Esophagus squamous epithelium (tissue), 5 donors: ENCODE data around the gene HNRNPH1. TPM values are rescaled to one million over a fixed set of nuclear protein-coding genes. Genes with fewer than 3 reads are reported as not detected.

Source experiments
- DNase-seq: peaks from one replicate; lab custom pipeline; 2025; lab: John Stamatoyannopoulos, UW
- H3K27ac ChIP-seq, 4 donors: fragments of 200-600 bp; sonication (generic); one replicate each; pipeline ENCODE4 v1.5.1; 2016 to 2019; ENCODE audit warnings: mild to moderate bottlenecking in 1 of 4
- H3K27me3 ChIP-seq, 4 donors: fragments of 200-600 bp; sonication (generic); 1 replicate in 3 of 4; 2 replicates in 1 of 4; pipeline versions ENCODE4 v1.5.1 to v1.6.0; 2017 to 2021; ENCODE audit warnings: antibody characterized with exemption in 1 of 4
- H3K36me3 ChIP-seq, 3 donors: fragments of 200-600 bp; sonication (generic); one replicate each; pipeline ENCODE4 v1.5.1; 2016 to 2019
- H3K4me1 ChIP-seq, 3 donors: fragments of 200-600 bp; sonication (generic); one replicate each; pipeline ENCODE4 v1.5.1; 2017 to 2019
- H3K4me3 ChIP-seq, 4 donors: fragments of 200-600 bp; sonication (generic); 1 replicate in 3 of 4; 2 replicates in 1 of 4; pipeline ENCODE4 v1.5.1; 2016 to 2019; ENCODE audit warnings: mild to moderate bottlenecking in 2 of 4, moderate library complexity in 1 of 4
- H3K9me3 ChIP-seq, 3 donors: fragments of 200-600 bp; sonication (generic); one replicate each; pipeline ENCODE4 v1.5.1; 2016 to 2019
- CTCF ChIP-seq, 6 experiments: fragments of 450-650 bp in 4 of 6; fragments of 200-600 bp in 2 of 6; sonication (generic) in 2 of 6; IDR thresholded peaks; one replicate each; pipeline ENCODE4 v1.5.1; 2016 to 2019; ENCODE audit warnings: antibody characterized with exemption in 6 of 6, mild to moderate bottlenecking in 4 of 6, moderate library complexity in 4 of 6
- POLR2A ChIP-seq, 4 donors: fragments of 450-650 bp; IDR thresholded peaks; one replicate each; pipeline ENCODE4 v1.6.1; 2017; ENCODE audit warnings: antibody characterized with exemption in 4 of 4, mild to moderate bottlenecking in 4 of 4, moderate library complexity in 3 of 4
- WGBS, 2 donors: methylation state at CpG; one replicate each; pipeline ENCODE4 v1.1.5; 2018; 5-methylcytosine and 5-hydroxymethylcytosine counted together
- intact Hi-C: fragments of 100-400 bp; cut with DNase I; formaldehyde crosslinking; loops from one replicate; pipeline ENCODE4 v1.15.0; 2022
- total RNA-seq, 4 donors: library from RNA; depleted of rRNA; stranded (reverse); fragments of >200 nt; gene quantifications; one replicate each; pipeline ENCODE4 v1.1.0, GENCODE V29; 2016
- donor health status: DM: yes; HTN: yes; CAD: no.

The HNRNPH1 gene
- total RNA-seq, 4 donors from 2014 or later: 209 to 645 (median 383) TPM

- 44 to 51% methylated on average over 16 to 18 of the region's 23 CpGs for WGBS, 2 donors
- TF ChIP-seq CTCF (IDR thresholded peaks at IDR 0.05) (no peak), POLR2A (IDR thresholded peaks at IDR 0.05) (peak in 1 of 4 donors; percentile 6)
- H3K27me3 ChIP-seq: no peaks in the 10 kb centered on the region
- H3K4me1 ChIP-seq: peaks cover 22 to 98% (median 67%) of the 10 kb centered on the region in 3 donors
- peak overlapping the region in 1 of 4 donors; percentile 5 for H3K4me3 ChIP-seq
- no peak for DNase-seq
- peak overlapping the region in 3 of 4 donors; percentile 36 to 40 (median 38) for H3K27ac ChIP-seq
- H3K36me3 ChIP-seq: peaks cover 38 to 100% (median 50%) of the 10 kb centered on the region in 3 donors
- intact Hi-C loops: no loop called here
- no peaks in the 10 kb centered on the region for H3K9me3 ChIP-seq
Measured at GRCh38 chr5:179610109-179610902, 13.2 kb downstream of the HNRNPH1 start.

GRCh38 chr5:179609834-179610108 is 13.7 kb downstream of the HNRNPH1 start:
- peaks cover 33 to 97% (median 45%) of the 10 kb centered on the region in 3 donors for H3K36me3 ChIP-seq
- H3K27ac ChIP-seq: peak overlapping the region in 3 of 4 donors; percentile 36 to 40 (median 38)
- intact Hi-C loops: no loop called here
- no peak overlapping the region for H3K4me3 ChIP-seq
- DNase-seq: no peak
- H3K27me3 ChIP-seq: no peaks in the 10 kb centered on the region
- WGBS, 2 donors: 36 to 50% methylated on average over 2 of the region's 8 CpGs
- TF ChIP-seq CTCF (IDR thresholded peaks at IDR 0.05) (no peak), POLR2A (IDR thresholded peaks at IDR 0.05) (no peak)
- H3K4me1 ChIP-seq: peaks cover 22 to 98% (median 64%) of the 10 kb centered on the region in 3 donors
- no peaks in the 10 kb centered on the region for H3K9me3 ChIP-seq

GRCh38 chr5:179608131-179608581 is 15.3 kb downstream of the HNRNPH1 start:
- peaks cover 22 to 85% (median 55%) of the 10 kb centered on the region in 3 donors for H3K4me1 ChIP-seq
- peak overlapping the region in 3 of 4 donors; percentile 58 to 76 (median 75) for H3K27ac ChIP-seq
- H3K4me3 ChIP-seq: no peak overlapping the region
- intact Hi-C loops: no loop called here
- peaks cover 24 to 97% (median 32%) of the 10 kb centered on the region in 3 donors for H3K36me3 ChIP-seq
- 25 to 50% methylated on average over 1 to 5 of the region's 5 CpGs for WGBS, 2 donors
- H3K9me3 ChIP-seq: no peaks in the 10 kb centered on the region
- H3K27me3 ChIP-seq: no peaks in the 10 kb centered on the region
- no peak for DNase-seq
- no peak for TF ChIP-seq CTCF (IDR thresholded peaks at IDR 0.05)

- H3K9me3 ChIP-seq: no peaks in the 10 kb centered on the region
- peak overlapping the region in 3 of 4 donors; percentile 58 to 76 (median 75) for H3K27ac ChIP-seq
- H3K4me1 ChIP-seq: peaks cover 22 to 77% (median 50%) of the 10 kb centered on the region in 3 donors
- peaks cover 18 to 97% (median 30%) of the 10 kb centered on the region in 3 donors for H3K36me3 ChIP-seq
- TF ChIP-seq POLR2A (IDR thresholded peaks at IDR 0.05) (no peak), CTCF (IDR thresholded peaks at IDR 0.05) (no peak)
- DNase-seq: no peak
- WGBS, 2 donors: 53 to 83% methylated on average over 6 to 12 of the region's 19 CpGs
- intact Hi-C loops: no loop called here
- no peak overlapping the region for H3K4me3 ChIP-seq
- no peaks in the 10 kb centered on the region for H3K27me3 ChIP-seq
Measured at GRCh38 chr5:179607160-179607931, 16.1 kb downstream of the HNRNPH1 start.

- Histone ChIP-seq H3K9me3 (no peaks in the 10 kb centered on the region), H3K4me3 (no peak overlapping the region), H3K36me3 (peaks cover 18 to 97% (median 35%) of the 10 kb centered on the region in 3 donors), H3K27ac (peak overlapping the region in 3 of 4 donors; percentile 58 to 76 (median 75)), H3K4me1 (peaks cover 22 to 74% (median 48%) of the 10 kb centered on the region in 3 donors), H3K27me3 (no peaks in the 10 kb centered on the region)
- no peak for DNase-seq
- 88 to 96% methylated on average over 4 to 6 of the region's 6 CpGs for WGBS, 2 donors
- intact Hi-C loops: no loop called here
- TF ChIP-seq POLR2A (IDR thresholded peaks at IDR 0.05): no peak
- no peak for TF ChIP-seq CTCF (IDR thresholded peaks at IDR 0.05)
Measured at GRCh38 chr5:179606910-179607159, 16.6 kb downstream of the HNRNPH1 start.
